HAP-1 (cell line): ENCODE measurements around the gene RHBDL1.

Experiments used
- DNase-seq, 2 experiments: peaks; one replicate each; pipeline ENCODE4 v3.0.0-alpha.2; 2016 to 2020; ENCODE audit warnings: low spot score in 2 of 2
- H3K27me3 ChIP-seq: fragments of 250-450 bp; sonication (Bioruptor Pico); 2 replicates; pipeline ENCODE4 v1.5.1; 2020; ENCODE audit warnings: low read depth, mild to moderate bottlenecking, moderate library complexity
- H3K36me3 ChIP-seq: fragments of 250-450 bp; sonication (Bioruptor Pico); replicated peaks from 2 replicates; pipeline ENCODE4 v1.5.1; 2020; ENCODE audit warnings: mild to moderate bottlenecking
- H3K4me1 ChIP-seq: fragments of 250-450 bp; sonication (Bioruptor Pico); 2 replicates; pipeline ENCODE4 v1.5.1; 2020; ENCODE audit warnings: mild to moderate bottlenecking
- H3K4me3 ChIP-seq: fragments of 250-450 bp; sonication (Bioruptor Pico); 2 replicates; pipeline ENCODE4 v1.5.1; 2020; ENCODE audit warnings: mild to moderate bottlenecking, moderate library complexity
- H3K9me3 ChIP-seq: fragments of 250-450 bp; sonication (Bioruptor Pico); 2 replicates; pipeline ENCODE4 v1.5.1; 2020; ENCODE audit warnings: mild to moderate bottlenecking, moderate library complexity
- in situ Hi-C: fragments of 300-500 bp; cut with MboI; formaldehyde crosslinking; loops from 3 replicates; pipeline ENCODE4 v1.14.3; 2020; ENCODE audit warnings: low sequenced_read_pairs, inconsistent platforms, mixed read lengths

RHBDL1 gene

DNA sequence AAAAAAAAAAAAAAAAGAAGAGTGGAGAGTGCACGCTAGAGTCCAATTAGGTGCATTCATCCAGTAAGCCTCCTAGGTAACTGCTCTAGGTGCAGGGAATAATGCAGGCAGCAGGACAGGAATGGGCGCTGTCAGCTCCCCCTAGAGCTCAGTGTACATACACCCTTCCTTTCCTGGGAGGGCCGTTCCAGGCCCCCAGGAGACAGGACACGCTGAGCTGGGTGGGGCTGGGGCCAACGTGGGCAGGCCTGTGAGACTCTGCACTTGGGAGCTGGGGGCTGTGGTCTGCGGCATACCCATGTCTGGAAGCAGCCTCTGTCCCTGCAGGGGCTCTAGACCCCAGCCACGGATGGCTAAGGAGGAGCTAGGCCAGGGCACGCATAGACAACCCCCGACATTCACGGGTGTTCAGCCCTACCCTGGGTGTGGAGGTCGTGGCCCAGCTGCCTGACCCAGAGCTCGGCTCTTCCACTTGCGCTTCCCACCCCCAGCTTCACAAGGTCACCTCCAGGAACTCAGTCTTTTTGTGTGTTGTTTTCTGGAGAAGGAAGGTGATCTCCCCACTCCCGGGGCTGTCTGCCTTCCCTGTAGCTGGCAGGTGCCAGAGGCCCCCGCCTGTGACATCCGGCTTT, 44.5 kb downstream of the RHBDL1 start:
- in situ Hi-C loops: no loop called here
- Histone ChIP-seq H3K4me3 (peak overlapping the region; percentile 75), H3K9me3 (no peaks in the 10 kb centered on the region), H3K4me1 (peaks cover 23% of the 10 kb centered on the region), H3K27me3 (no peaks in the 10 kb centered on the region), H3K36me3 (peaks cover 20% of the 10 kb centered on the region)
- DNase-seq: peak; percentile 64 to 73

DNA sequence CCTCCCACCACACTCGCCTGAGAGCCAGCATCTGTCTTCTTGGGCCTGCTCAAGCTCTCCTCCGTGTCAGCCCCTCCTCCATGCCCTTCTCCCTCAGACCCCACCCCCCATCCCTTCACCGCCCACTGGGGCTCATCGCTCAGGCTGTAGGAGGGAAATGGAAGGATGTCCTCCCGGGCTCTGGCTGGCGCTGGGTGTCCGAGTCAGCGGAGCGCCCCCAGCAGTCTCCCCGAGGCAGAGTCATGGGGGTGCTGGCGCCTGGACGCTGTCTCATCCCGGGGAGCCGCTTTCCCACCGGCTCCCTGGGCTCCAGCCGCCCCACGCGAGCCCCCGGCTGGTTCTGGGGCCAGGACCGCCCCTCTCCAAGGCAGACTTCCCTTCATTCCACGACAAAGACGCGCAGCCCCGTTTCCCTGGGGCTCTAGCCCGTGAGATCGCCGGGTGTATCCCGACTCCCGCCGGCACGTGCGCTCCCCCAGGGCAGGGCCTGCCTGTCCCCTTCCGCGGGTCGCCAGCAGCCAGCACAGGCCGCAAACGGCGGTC, 45.0 kb downstream of the RHBDL1 start:
- Histone ChIP-seq H3K4me3 (peak overlapping the region; percentile 75), H3K4me1 (peaks cover 23% of the 10 kb centered on the region), H3K9me3 (no peaks in the 10 kb centered on the region), H3K27me3 (no peaks in the 10 kb centered on the region), H3K36me3 (peaks cover 20% of the 10 kb centered on the region)
- in situ Hi-C loops: no loop called here
- DNase-seq: peak; percentile 72 to 86

DNA sequence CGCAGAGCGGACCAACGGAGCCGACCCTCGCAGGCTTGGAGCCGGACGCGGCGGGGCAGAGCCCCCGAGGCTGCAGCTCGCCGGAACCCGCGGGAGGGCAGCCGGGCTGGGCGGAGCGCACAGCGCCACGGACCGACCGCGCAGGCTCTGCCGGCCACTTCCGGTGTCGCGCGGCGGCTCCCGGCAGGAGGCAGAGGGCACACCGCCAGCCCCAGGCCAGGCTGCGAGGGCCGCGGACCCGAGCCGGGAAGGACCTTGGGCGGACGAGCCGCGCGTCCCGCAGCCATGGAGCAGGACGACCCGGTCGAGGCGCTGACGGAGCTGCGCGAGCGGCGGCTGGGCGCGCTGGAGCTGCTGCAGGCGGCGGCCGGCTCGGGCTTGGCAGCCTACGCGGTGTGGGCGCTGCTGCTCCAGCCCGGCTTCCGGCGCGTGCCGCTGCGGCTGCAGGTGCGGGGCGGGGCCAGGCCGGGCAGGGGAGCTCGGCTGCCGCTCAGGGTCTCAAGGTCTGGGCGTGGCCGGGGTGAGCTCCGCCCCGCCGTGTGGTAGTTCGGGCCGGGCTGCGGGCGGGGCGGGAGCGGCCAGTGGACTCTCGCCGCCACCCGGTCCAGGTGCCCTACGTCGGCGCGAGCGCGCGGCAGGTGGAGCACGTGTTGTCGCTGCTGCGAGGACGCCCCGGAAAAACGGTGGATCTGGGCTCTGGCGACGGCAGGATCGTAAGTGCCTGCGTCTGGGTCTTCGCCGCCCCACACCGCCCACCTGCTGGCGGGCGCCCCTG, 45.7 kb downstream of the RHBDL1 start, which contains the start of gene ANTKMT:
Gene ANTKMT, plus strand, starts transcription at position 157 of the 775 bp plus-strand sequence. Its CDS starts 129 bp downstream, at position 286.
- Histone ChIP-seq H3K9me3 (no peaks in the 10 kb centered on the region), H3K36me3 (peaks cover 20% of the 10 kb centered on the region), H3K27me3 (no peaks in the 10 kb centered on the region), H3K4me1 (peaks cover 19% of the 10 kb centered on the region), H3K4me3 (peak within 1 kb of the TSS; percentile 75)
- in situ Hi-C loops: no loop called here
- peak; percentile 81 to 96 for DNase-seq

DNA sequence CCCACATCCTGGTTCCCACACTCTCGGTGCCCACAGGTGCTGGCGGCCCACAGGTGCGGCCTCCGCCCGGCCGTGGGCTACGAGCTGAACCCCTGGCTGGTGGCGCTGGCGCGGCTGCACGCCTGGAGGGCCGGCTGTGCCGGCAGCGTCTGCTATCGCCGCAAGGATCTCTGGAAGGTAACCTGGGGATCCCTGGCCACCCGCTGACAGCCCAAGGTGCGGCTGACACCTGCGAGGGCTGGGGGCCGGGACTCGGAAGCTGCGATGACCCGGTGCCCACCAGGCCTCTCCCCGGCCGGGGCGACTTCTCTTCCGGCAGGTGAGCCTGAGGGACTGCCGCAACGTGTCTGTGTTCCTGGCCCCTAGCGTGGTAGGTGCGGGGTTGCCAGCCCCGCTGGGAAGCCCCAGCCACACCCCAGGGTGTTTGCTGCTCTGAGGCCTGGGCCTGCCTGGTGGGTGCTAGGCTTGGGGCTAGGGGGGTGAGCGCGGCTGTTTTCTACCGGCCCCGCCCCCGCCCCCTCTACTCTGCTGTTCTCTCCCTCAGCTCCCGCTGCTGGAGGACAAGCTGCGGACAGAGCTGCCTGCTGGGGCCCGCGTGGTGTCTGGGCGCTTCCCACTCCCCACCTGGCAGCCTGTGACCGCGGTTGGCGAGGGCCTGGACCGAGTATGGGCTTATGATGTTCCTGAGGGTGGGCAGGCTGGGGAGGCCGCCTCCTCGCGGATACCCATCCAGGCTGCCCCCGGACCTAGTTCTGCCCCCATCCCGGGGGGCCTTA, 46.5 kb downstream of the RHBDL1 start:
- DNase-seq: no peak
- Histone ChIP-seq H3K4me3 (peak overlapping the region; percentile 75), H3K27me3 (no peaks in the 10 kb centered on the region), H3K36me3 (peaks cover 16% of the 10 kb centered on the region), H3K4me1 (peaks cover 14% of the 10 kb centered on the region), H3K9me3 (no peaks in the 10 kb centered on the region)
- in situ Hi-C loops: no loop called here

DNA sequence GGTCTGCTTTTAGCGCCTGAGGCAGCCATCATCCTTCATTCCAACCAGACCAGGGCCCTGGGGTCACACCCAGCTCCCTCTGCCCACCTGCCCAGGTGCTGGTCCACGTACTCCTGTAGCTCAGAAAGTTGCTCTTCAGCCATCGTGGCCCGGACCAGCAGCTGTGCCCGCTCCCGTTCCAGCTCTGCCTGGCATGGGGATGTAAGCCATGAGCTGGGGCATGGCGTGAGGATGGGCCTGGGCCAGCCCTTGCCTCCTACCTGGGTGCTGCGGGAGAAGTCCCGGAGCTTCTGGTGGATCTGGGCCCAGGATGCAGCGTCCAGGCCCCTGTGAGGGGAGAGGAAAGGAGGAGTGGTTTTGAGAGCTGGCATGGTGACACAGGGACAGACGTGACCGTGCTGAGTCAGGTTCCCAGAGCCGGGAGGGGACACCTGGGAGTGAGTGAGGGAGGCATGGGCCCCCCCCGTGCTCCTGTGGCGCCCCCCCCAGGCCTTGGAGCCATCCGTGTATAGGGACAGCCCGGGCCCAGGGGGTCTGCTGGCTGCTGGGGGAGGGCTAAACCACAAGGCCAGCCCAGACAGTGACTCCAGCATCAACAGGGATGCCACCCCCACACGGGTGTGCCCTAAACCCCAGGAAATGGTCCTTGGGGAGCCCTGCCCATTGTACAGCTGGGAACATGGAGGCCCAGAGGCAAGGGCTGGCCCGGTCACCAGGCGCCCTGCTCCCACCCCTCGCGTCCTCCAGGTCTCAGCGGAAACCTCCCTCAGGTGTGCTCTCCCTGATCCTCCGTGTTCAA, 47.6 kb downstream of the RHBDL1 start:
- H3K27me3 ChIP-seq: no peaks in the 10 kb centered on the region
- no peak overlapping the region for H3K4me3 ChIP-seq
- no peak for DNase-seq
- peaks cover 14% of the 10 kb centered on the region for H3K4me1 ChIP-seq
- no peaks in the 10 kb centered on the region for H3K9me3 ChIP-seq
- in situ Hi-C loops: no loop called here
- H3K36me3 ChIP-seq: peaks cover 16% of the 10 kb centered on the region

DNA sequence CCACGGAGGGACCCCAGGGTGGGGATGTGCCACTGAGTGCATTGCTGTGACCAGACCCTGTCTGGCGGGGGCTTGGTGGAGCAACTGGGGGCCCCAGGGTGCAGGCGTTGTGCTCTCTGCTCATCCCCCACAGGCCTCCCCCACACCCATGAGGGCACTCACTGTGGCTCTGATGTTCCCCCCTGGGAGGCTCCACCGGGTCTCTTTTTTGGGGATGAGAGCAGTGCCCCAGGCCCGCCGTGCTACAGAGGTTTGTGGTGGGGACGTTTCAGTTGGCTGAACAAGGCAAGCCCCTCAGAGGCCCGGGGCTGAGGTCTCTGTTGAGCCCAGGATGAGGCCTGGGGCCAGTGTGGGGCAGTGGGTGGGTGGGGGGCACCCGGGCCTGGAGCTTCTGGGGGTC, 48.2 kb downstream of the RHBDL1 start:
- in situ Hi-C loops: no loop called here
- Histone ChIP-seq H3K36me3 (peaks cover 16% of the 10 kb centered on the region), H3K4me1 (peaks cover 14% of the 10 kb centered on the region), H3K4me3 (no peak overlapping the region), H3K9me3 (no peaks in the 10 kb centered on the region), H3K27me3 (no peaks in the 10 kb centered on the region)
- no peak for DNase-seq

DNA sequence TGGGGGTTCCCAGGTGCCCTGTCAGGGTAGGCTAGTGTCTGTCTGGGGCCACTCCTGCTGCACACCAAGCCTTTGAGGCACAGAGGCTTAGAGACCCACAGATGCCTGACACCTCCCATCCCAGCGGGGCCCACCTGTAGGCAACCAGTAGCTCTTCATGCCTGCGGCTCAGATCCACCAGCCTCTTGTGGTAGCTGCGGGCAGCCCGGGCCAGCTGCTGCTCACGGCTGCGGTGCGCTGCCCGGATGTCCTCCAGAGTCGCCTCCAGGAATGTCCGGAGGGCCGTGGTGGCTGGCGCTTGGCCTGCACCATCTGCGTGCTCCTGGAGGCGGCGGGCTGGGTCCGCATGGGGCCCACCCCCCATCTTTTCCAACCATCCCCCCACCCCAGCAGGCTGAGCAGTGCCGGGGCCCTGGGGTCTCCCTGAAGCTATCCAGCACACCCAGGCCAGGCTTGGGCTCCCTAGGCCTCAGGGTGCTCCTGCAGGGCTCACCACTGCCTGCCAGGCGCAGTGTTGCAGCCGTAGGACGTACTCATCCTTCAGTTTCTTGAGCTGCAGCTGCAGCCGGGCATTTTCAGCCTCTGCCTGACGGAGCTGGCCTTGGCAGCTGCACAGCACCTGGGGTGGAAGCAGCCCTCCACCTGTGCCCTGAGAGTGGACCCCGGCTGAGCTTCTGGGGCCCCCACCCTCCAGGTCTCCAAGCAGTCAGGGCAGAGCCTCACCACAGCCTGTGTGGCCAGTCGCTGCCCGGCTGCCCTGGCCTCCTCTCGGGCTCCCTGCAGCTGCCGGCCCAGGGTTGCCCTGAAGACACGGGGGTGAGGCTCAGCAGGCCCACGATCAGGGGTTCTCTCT, 48.9 kb downstream of the RHBDL1 start:
- no peak for DNase-seq
- Histone ChIP-seq H3K9me3 (no peaks in the 10 kb centered on the region), H3K4me3 (no peak overlapping the region), H3K4me1 (peaks cover 19% of the 10 kb centered on the region), H3K27me3 (no peaks in the 10 kb centered on the region), H3K36me3 (peaks cover 20% of the 10 kb centered on the region)
- in situ Hi-C loops: no loop called here

DNA sequence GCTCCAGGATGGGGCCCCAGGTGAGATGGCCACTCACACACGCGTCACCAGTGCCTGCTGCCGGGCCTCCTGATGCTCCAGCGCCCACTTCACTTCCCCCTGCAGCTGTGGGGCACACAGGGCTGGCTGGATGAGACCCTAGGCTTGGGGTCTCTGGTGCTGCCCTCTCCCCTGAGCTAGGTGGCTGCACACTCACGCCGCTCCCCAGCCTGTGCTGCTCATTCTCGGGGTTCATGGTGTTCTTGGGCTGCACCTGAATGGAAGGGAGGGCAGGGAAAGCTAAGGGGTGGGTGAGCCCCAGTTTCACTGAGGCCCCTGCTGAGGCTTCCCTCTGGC, 49.5 kb downstream of the RHBDL1 start:
- in situ Hi-C loops: no loop called here
- H3K4me1 ChIP-seq: peaks cover 16% of the 10 kb centered on the region
- no peak for DNase-seq

DNA sequence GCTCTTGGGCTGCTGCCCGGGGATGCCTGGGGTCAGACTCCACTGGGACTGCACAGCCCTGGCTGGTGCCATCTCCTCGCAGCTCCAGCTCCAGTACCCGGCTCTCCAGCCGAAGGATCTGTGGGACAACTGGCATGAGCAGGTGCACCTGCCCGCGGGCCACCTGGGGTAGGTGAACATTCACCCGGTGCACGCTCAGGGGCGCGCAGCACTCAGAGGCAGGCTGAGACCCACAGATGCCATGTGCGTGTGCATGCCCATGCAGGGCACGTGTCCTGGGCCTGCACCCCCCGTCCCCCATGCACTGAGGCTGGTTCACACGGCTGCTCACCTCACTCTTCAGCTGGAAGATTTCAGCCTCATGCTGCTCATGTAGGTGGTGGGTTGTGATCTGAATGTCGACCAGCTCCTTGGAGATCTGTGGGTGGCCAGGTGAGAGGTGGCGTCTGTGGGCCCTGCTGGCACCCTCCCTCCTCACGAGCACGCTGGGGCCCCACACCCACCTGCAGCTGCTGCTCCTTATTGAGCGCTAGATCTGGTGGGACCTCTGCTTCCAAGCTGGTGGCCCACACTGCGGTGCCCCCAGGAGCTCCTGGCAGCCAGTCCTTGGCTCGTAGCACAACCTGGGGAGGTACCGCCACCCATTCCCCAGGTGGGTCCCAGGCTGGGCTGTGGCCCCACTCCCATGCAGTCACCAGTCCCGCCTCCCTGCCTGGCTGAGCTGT, 50.2 kb downstream of the RHBDL1 start:
- in situ Hi-C loops: no loop called here
- no peaks in the 10 kb centered on the region for H3K27me3 ChIP-seq
- peaks cover 12% of the 10 kb centered on the region for H3K4me1 ChIP-seq
- H3K36me3 ChIP-seq: peaks cover 31% of the 10 kb centered on the region
- DNase-seq: no peak
- H3K4me3 ChIP-seq: no peak overlapping the region
- no peaks in the 10 kb centered on the region for H3K9me3 ChIP-seq

More for the DNA sequence above, 49.5 kb downstream of the RHBDL1 start:
- no peak overlapping the region for H3K4me3 ChIP-seq
- no peaks in the 10 kb centered on the region for H3K9me3 ChIP-seq
- H3K27me3 ChIP-seq: no peaks in the 10 kb centered on the region
- H3K36me3 ChIP-seq: peaks cover 26% of the 10 kb centered on the region

DNA sequence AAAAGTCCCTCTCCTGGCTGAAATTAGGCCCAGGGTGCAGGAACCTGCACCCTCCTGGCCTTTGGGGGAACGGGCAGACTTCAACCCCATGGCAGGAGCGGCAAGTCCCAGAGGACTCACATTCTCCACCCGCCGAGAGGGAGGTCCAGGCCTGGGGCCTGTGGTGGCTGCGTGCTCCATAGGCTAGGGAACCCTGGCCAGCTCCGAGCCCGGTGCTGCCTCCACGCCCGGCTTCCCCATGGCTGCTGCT, 50.6 kb downstream of the RHBDL1 start:
- DNase-seq: peak in 1 of 2 experiments; percentile 40
- peaks cover 12% of the 10 kb centered on the region for H3K4me1 ChIP-seq
- H3K27me3 ChIP-seq: no peaks in the 10 kb centered on the region
- H3K4me3 ChIP-seq: no peak overlapping the region; the same call in 1 of the 2 replicates
- H3K9me3 ChIP-seq: no peaks in the 10 kb centered on the region
- H3K36me3 ChIP-seq: peaks cover 35% of the 10 kb centered on the region
- in situ Hi-C loops: no loop called here

DNA sequence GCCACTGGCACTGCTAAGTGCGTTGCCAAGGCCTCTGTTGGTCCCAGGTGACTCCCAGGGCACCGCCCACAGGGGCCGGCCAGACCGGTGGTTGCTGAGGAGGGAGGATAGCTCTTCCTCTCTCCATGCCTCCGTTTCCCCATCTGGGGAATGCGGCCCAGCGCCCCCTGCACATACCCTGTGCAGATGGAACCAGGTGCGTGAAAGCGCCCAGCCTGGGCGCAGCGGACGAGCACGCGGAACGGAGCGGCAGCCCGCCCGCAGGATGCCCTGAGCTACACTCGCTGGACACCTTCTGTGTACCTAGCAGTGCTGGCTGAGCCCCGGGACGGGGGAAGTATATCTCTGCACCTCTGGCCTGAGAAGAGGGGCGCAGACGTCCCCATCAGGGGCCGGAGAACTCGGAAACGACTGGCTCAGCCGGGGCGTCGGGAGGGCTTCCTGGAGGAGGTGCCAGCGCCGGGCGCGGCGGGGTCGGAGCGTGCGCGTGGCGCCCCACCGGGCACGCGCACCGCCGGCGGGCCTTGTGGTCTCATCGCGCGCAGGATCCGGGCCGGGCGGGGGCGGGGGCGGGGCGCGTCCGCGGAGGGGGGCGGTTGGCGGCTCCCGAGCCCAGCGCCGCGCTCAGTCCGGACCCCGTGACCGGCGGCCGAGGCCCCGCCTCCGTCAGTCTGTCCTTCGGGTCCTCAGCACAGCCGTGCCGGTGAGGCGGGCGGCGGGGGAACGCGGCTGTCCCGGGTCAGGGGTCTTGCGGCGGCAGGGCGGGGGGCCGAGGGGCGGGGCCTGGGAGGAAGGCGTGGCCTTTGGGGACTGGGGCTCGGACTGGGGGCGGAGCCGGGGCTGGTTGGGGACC, 51.2 kb downstream of the RHBDL1 start, which contains the start of the genes CCDC78 and HAGHL:
Gene CCDC78, minus strand, starts transcription at position 6 of the 853 bp plus-strand sequence. CDS start 76 bp downstream, outside the sequence.
Gene HAGHL, plus strand, starts transcription at position 669 of the 853 bp plus-strand sequence. CDS start 404 bp downstream, outside the sequence.
- peaks cover 8% of the 10 kb centered on the region for H3K4me1 ChIP-seq
- peak within 1 kb of the TSS; percentile 71 for H3K4me3 ChIP-seq
- in situ Hi-C loops: no loop called here
- peaks cover 37% of the 10 kb centered on the region for H3K36me3 ChIP-seq
- H3K9me3 ChIP-seq: no peaks in the 10 kb centered on the region
- DNase-seq: peak; percentile 49 to 94
- H3K27me3 ChIP-seq: no peaks in the 10 kb centered on the region
